GM12878 (cell line): Measurements from ENCODE around the gene ANKRD11. TPM values are rescaled to one million over a fixed set of nuclear protein-coding genes. Genes with fewer than 3 reads are reported as not detected.

Source experiments
- ATAC-seq: fragments of 200-7000 bp; cut with Tn5 transposase; 3 replicates; pipeline ENCODE4 v1.9.1; 2020; ENCODE audit warnings: mild to moderate bottlenecking, moderate library complexity
- BruUV-seq: library from RNA; stranded (reverse); fragments of 400-500 nt; replicated peaks from 2 replicates; lab custom pipeline; 2021; lab: Mats Ljungman, UMichigan
- CTCF ChIA-PET: fragments of 300-600 bp; sonication (Branson Sonifier 250); formaldehyde crosslinking; extraction: SDS; loops from one replicate; lab custom pipeline; 2021; ENCODE audit warnings: inconsistent platforms; lab: Yijun Ruan, JAX
- POLR2A ChIA-PET: fragments of 350-600 bp; formaldehyde crosslinking; extraction: SDS; loops from one replicate; lab custom pipeline; 2021; ENCODE audit warnings: inconsistent platforms; lab: Charles Lee
- RAD21 ChIA-PET: fragments of 300-600 bp; sonication (Branson Sonifier 250); formaldehyde crosslinking; loops from one replicate; lab custom pipeline; 2023; ENCODE audit warnings: antibody characterized with exemption; ENCODE audit not compliant: unreplicated experiment; lab: Charles Lee
- SMC1A ChIA-PET: fragments of 300-600 bp; sonication (Branson Sonifier 250); formaldehyde crosslinking; loops from one replicate; lab custom pipeline; 2023; ENCODE audit not compliant: unreplicated experiment, uncharacterized antibody; lab: Charles Lee
- DNase-seq: peaks from one replicate; pipeline ENCODE4 v3.0.0-alpha.2; 2011; ENCODE audit warnings: low read depth, low spot score
- FAIRE-seq: peaks from 3 replicates; lab custom pipeline; 2011; peaks lifted over from hg19 to GRCh38; lab: Jason Lieb, UNC
- H2AFZ ChIP-seq: 2 replicates; pipeline ENCODE4 v1.6.0; 2011; ENCODE audit warnings: low read depth, low read length, control low read depth; ENCODE audit not compliant: control insufficient read depth
- H3K27ac ChIP-seq: 2 replicates; pipeline ENCODE4 v1.5.1; 2011; ENCODE audit warnings: control low read depth; ENCODE audit not compliant: control insufficient read depth, insufficient read depth
- H3K27me3 ChIP-seq, 2 experiments: replicated peaks in 1 of 2; 2 replicates each; pipeline versions ENCODE4 v1.6.0 to v1.6.1; 2011; ENCODE audit warnings: low read length in 1 of 2; ENCODE audit not compliant: control insufficient read depth in 2 of 2, insufficient read depth in 2 of 2
- H3K36me3 ChIP-seq, 2 experiments: 2 replicates each; pipeline ENCODE4 v1.5.1; 2011; ENCODE audit warnings: low read length in 1 of 2; ENCODE audit not compliant: control insufficient read depth in 2 of 2, insufficient read depth in 2 of 2
- H3K4me1 ChIP-seq: 2 replicates; pipeline ENCODE4 v1.6.1; 2011; ENCODE audit warnings: mild to moderate bottlenecking, low read length, moderate library complexity, mixed read lengths; ENCODE audit not compliant: control insufficient read depth, insufficient read depth
- H3K4me2 ChIP-seq: 2 replicates; pipeline ENCODE4 v1.6.0; 2011; ENCODE audit warnings: control low read depth; ENCODE audit not compliant: control insufficient read depth, insufficient read depth
- H3K4me3 ChIP-seq: fragments of 200-600 bp; sonication (generic); 2 replicates; pipeline ENCODE4 v1.5.1; 2016
- H3K79me2 ChIP-seq: 2 replicates; pipeline ENCODE4 v1.6.0; 2011; ENCODE audit warnings: low read length; ENCODE audit not compliant: control insufficient read depth, insufficient read depth
- H3K9ac ChIP-seq: 2 replicates; pipeline ENCODE4 v1.8.0; 2011; ENCODE audit warnings: low read length, control low read depth, mixed read lengths; ENCODE audit not compliant: control insufficient read depth, insufficient read depth
- H3K9me3 ChIP-seq: replicated peaks from 3 replicates; pipeline ENCODE4 v1.5.1; 2011; ENCODE audit warnings: mild to moderate bottlenecking, low read length; ENCODE audit not compliant: control insufficient read depth, insufficient read depth
- H4K20me1 ChIP-seq: 2 replicates; pipeline ENCODE4 v1.6.0; 2011; ENCODE audit not compliant: control insufficient read depth, insufficient read depth
- BMI1 ChIP-seq: fragments of 450-650 bp; IDR thresholded peaks from 2 replicates; pipeline ENCODE4 v1.6.1; 2016; ENCODE audit warnings: mild to moderate bottlenecking, moderate library complexity, borderline replicate concordance
- LARP7 ChIP-seq: fragments of 450-650 bp; IDR thresholded peaks from 2 replicates; pipeline ENCODE4 v1.6.1; 2017; ENCODE audit warnings: mild to moderate bottlenecking
- RCOR1 ChIP-seq: conservative IDR thresholded peaks from 2 replicates; pipeline ENCODE4 v1.6.1; 2012; ENCODE audit warnings: low read depth, low read length, improper control_type of control experiment
- STAT3 ChIP-seq: IDR thresholded peaks from 2 replicates; pipeline ENCODE4 v1.6.1; 2011; ENCODE audit warnings: low read depth, low read length, improper control_type of control experiment
- ZNF622 ChIP-seq: fragments of 450-650 bp; IDR thresholded peaks from 2 replicates; pipeline ENCODE4 v1.6.1; 2017; ENCODE audit warnings: mild to moderate bottlenecking, inconsistent platforms
- WGBS: methylation state at CpG from one replicate; pipeline ENCODE4 v1.1.6; 2016; ENCODE audit warnings: low lambda C conversion rate; ENCODE audit not compliant: insufficient replicate concordance, insufficient coverage; ENCODE audit errors: missing lambda C conversion rate; 5-methylcytosine and 5-hydroxymethylcytosine counted together
- in situ Hi-C: fragments of 300-500 bp; cut with MboI; formaldehyde crosslinking; loops from 9 replicates; pipeline ENCODE4 v1.14.3; 2018; ENCODE audit warnings: mixed read lengths
- intact Hi-C: fragments of 100-400 bp; cut with micrococcal nuclease; formaldehyde crosslinking; loops from one replicate; pipeline ENCODE4 v1.14.2; 2022; ENCODE audit not compliant: unreplicated experiment
- polyA plus RNA-seq, 11 experiments: library from polyadenylated mRNA; depleted of rRNA in 4 of 11; unstranded in 6 of 11; stranded (reverse) in 5 of 11; fragments of >200 nt; fragmentation: Nextera tagmentation in 4 of 11; fragmentation: Illumina TruSeq in 1 of 11; extraction: Ambion mirVana in 4 of 11; extraction: Trizol in 1 of 11; gene quantifications; 1 replicate in 1 of 11; 2 replicates in 10 of 11; pipeline versions ENCODE4 v1.2.1 to v1.2.3, GENCODE V29; 2011 to 2016; ENCODE audit warnings: inconsistent platforms in 2 of 11, missing spikeins in 2 of 11, low read depth in 1 of 11
- total RNA-seq, 4 experiments: library from RNA; depleted of rRNA in 3 of 4; stranded (reverse); fragments of >200 nt in 3 of 4; fragmentation: Illumina TruSeq in 1 of 4; extraction: Trizol in 1 of 4; gene quantifications; 2 replicates each; pipeline versions ENCODE4 v1.2.1 to v1.2.3, GENCODE V29; 2013 to 2021
- TF ChIP-seq, protein P1 (sequence below): fragments of 450-650 bp; IDR thresholded peaks from 2 replicates; pipeline ENCODE4 v1.6.1; 2017; ENCODE audit warnings: mild to moderate bottlenecking

ANKRD11 gene
- total and polyA plus RNA-seq, 10 of the 15 experiments (the other 5 are each of a cell fraction or from before 2014, with no cell fraction given), result 5.1 to 103 (median 27.4) TPM

DNA sequence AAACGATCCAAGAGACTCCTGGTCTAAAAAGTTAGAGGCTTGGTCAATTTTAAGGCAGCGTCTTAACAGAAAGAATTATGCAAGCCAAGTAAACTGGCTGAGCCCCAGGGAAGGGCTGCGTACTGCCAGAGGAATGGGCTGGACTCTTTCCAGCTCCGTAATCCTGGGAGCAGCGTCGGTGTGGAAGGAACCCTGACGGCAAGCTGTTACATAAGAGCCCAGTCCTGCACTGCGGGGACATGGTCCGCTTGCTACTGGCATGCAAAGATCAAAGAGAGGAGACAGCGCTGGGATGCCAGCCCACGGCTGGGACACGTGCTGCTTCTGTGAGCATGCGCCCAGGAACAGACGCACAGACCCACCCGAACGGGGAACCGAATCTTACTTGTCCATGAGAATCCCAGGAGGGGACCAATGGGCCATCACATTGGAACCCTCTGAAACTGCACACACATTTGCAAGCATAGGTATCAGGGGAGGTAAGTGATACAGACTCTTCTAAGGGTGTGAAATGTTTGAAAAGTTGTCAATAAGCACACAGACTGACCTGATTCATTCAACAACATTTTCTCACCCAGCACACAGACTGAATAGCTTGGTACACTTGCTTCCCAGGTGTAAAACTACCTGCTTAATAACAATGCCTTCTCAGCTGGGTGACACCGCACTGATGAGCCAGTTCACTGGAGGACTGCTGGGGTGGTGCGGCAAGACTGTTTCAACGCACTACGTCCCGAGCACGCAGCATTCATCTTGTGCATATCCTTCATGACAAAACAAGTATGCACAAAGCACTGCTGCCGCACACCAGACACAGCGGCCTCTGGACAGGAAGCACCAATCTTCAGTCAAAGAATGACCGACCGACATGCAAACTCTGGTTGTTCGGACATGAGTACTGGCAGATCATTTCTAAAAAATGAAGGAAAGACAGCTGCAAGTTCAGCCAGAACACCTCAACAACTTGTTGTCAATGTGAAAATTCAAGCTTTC lies 94.9 kb downstream of the ANKRD11 start:
- Histone ChIP-seq H3K36me3 (peaks cover 15 to 16% of the 10 kb centered on the region in 2 experiments), H3K27me3 (no peaks in the 10 kb centered on the region), H3K9ac (no peak overlapping the region), H3K4me2 (no peak overlapping the region), H3K27ac (no peak overlapping the region), H2AFZ (no peak overlapping the region), H3K4me3 (no peak overlapping the region), H3K4me1 (no peaks in the 10 kb centered on the region), H3K79me2 (peaks cover 79% of the 10 kb centered on the region), H3K9me3 (no peaks in the 10 kb centered on the region), H4K20me1 (peaks cover 29% of the 10 kb centered on the region)
- ATAC-seq, result no peak
- no TSS peak for BruUV-seq
- SMC1A ChIA-PET, result interaction anchor here (0.6 to 1.1 kb wide), 2 partner anchors 47 to 99 kb away, joined by 3 read pairs; no protein-coding TSS in a partner anchor
- intact Hi-C loops (no loop called here), in situ Hi-C loops (no loop called here)
- no peak for FAIRE-seq
- RAD21 ChIA-PET, result interaction anchor here (0.6 kb wide), 1 partner anchor 295 kb away, joined by 3 read pairs; no protein-coding TSS in a partner anchor
- POLR2A ChIA-PET, result no interaction called here
- CTCF ChIA-PET, result interaction anchor here (0.5 kb wide), 1 partner anchor 27 kb away, joined by 4 read pairs; no protein-coding TSS in a partner anchor
- no peak for DNase-seq
- WGBS, result 91% methylated on average over 28 of the region's 28 CpGs
- no peak for TF ChIP-seq BMI1
- TF ChIP-seq STAT3, result no peak
- TF ChIP-seq, protein P1, sequence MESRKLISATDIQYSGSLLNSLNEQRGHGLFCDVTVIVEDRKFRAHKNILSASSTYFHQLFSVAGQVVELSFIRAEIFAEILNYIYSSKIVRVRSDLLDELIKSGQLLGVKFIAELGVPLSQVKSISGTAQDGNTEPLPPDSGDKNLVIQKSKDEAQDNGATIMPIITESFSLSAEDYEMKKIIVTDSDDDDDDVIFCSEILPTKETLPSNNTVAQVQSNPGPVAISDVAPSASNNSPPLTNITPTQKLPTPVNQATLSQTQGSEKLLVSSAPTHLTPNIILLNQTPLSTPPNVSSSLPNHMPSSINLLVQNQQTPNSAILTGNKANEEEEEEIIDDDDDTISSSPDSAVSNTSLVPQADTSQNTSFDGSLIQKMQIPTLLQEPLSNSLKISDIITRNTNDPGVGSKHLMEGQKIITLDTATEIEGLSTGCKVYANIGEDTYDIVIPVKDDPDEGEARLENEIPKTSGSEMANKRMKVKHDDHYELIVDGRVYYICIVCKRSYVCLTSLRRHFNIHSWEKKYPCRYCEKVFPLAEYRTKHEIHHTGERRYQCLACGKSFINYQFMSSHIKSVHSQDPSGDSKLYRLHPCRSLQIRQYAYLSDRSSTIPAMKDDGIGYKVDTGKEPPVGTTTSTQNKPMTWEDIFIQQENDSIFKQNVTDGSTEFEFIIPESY, result no peak
- no peak for TF ChIP-seq RCOR1
- TF ChIP-seq ZNF622, result no peak
- no peak for TF ChIP-seq LARP7
